Activated CD4-positive, alpha-beta memory T cell treated with anti-CD3 and anti-CD28 coated beads, Interleukin-2, amount 10 ng/mL, durations not matched to agents 7 days and 5 days (primary cell): ENCODE data around the gene KIR3DL1. TPM values are rescaled to one million over a fixed set of nuclear protein-coding genes. Genes with fewer than 3 reads are reported as not detected.

ENCODE experiments used
- CTCF ChIA-PET: fragments of 350-600 bp; sonication (Branson Sonifier 250); formaldehyde crosslinking; loops from one replicate; lab custom pipeline; 2021; ENCODE audit warnings: antibody characterized with exemption, inconsistent platforms; lab: Charles Lee
- POLR2A ChIA-PET: fragments of 350-600 bp; sonication (Branson Sonifier 250); formaldehyde crosslinking; loops from one replicate; lab custom pipeline; 2021; ENCODE audit warnings: antibody characterized with exemption; lab: Charles Lee
- DNase-seq: peaks from one replicate; pipeline ENCODE4 v3.0.0-alpha.2; 2020
- H3K27ac Mint-ChIP-seq: one replicate; pipeline ENCODE4 v1.8.0; 2021; ENCODE audit warnings: mild to moderate bottlenecking, mixed read lengths
- H3K27me3 Mint-ChIP-seq: one replicate; pipeline ENCODE4 v1.8.0; 2021; ENCODE audit warnings: mixed read lengths
- H3K36me3 Mint-ChIP-seq: one replicate; pipeline ENCODE4 v1.8.0; 2021; ENCODE audit warnings: low read depth, mixed read lengths
- H3K4me1 Mint-ChIP-seq: one replicate; pipeline ENCODE4 v1.8.0; 2021; ENCODE audit warnings: mixed read lengths
- H3K4me3 Mint-ChIP-seq: one replicate; pipeline ENCODE4 v1.8.0; 2021; ENCODE audit warnings: mild to moderate bottlenecking, mixed read lengths
- H3K9me3 Mint-ChIP-seq: one replicate; pipeline ENCODE4 v1.8.0; 2021; ENCODE audit warnings: mixed read lengths
- total RNA-seq, 2 experiments: library from RNA; stranded (reverse); gene quantifications; one replicate each; pipeline ENCODE4 v1.2.3, GENCODE V29; 2021

The KIR3DL1 gene
- total RNA-seq, 2 experiments from 2014 or later = 0.23 TPM; not detected in 1

DNA sequence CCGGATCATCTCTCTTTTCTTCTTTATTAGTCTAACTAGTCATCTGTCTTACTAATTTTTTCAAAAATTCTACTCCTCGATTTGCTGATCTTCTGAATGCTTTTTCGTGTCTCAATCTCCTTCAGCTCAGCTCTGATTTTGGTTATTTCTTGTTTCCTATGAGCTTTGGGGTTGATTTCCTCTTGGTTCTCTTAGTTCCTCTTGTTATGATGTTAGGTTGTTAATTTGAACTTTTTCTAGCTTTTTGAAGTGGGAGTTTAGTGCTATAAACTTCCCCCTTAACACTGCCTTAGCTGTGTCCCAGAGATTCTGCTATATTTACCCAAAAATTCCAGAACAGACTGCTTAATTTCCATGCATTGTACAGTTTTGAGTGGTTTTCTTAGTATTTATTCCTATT, 61.2 kb downstream of the KIR3DL1 start:
- CTCF ChIA-PET = interaction anchor here (0.7 kb wide), 1 partner anchor 90 kb away, joined by 3 read pairs; no protein-coding TSS in a partner anchor
- Mint-ChIP-seq H3K4me3 (no peak overlapping the region), H3K27me3 (peaks cover 21% of the 10 kb centered on the region)

More for the DNA sequence above, 61.2 kb downstream of the KIR3DL1 start:
- Mint-ChIP-seq H3K4me1 (peaks cover 6% of the 10 kb centered on the region), H3K36me3 (no peaks in the 10 kb centered on the region), H3K9me3 (no peaks in the 10 kb centered on the region), H3K27ac (no peak overlapping the region)
- DNase-seq = no peak
- POLR2A ChIA-PET = no interaction called here

Other genes with a start within 250 kb of the KIR3DL1 start
- gene LILRA2, start 242.7 kb upstream of the KIR3DL1 start, total RNA-seq = not detected
- not detected for gene LILRA1, start 222.8 kb upstream of the KIR3DL1 start, total RNA-seq
- gene LILRB1, start 186.0 kb upstream of the KIR3DL1 start, total RNA-seq = under 1 TPM; 0.08 to 0.38 TPM
- gene LILRB4, start 153.5 kb upstream of the KIR3DL1 start, total RNA-seq = not detected
- gene KIR3DL3, start 92.0 kb upstream of the KIR3DL1 start, total RNA-seq = not detected
- not detected for gene KIR2DL3, start 78.0 kb upstream of the KIR3DL1 start, total RNA-seq
- gene KIR2DL1, start 46.7 kb upstream of the KIR3DL1 start, total RNA-seq = not detected
- gene KIR2DL4, start 12.9 kb upstream of the KIR3DL1 start, total RNA-seq = not detected
- gene KIR2DS4, start 16.2 kb downstream of the KIR3DL1 start, total RNA-seq = not detected
- gene KIR3DL2, start 34.0 kb downstream of the KIR3DL1 start, total RNA-seq = 1 to 10 TPM in 1 of 2 experiments, under 1 TPM in 1; 0.75 to 1.1 TPM
- gene FCAR, start 57.8 kb downstream of the KIR3DL1 start, total RNA-seq = not detected
- not detected for gene NCR1, start 89.7 kb downstream of the KIR3DL1 start, total RNA-seq
- gene NLRP7, start 131.1 kb downstream of the KIR3DL1 start, total RNA-seq = not detected
- gene NLRP2, start 149.9 kb downstream of the KIR3DL1 start, total RNA-seq = 10 to 100 TPM; 14.3 to 14.8 TPM
- gene GP6, start 221.8 kb downstream of the KIR3DL1 start, total RNA-seq = under 1 TPM in 1 of 2 experiments, not detected in 1; 0.18 TPM
- 10 to 100 TPM; 15.3 to 15.5 TPM for gene RDH13, start 246.7 kb downstream of the KIR3DL1 start, total RNA-seq